ENCODE data around the gene MTHFD1. TPM values are rescaled to one million over a fixed set of nuclear protein-coding genes. Genes with fewer than 3 reads are reported as not detected.

The MTHFD1 gene
- total and polyA plus RNA-seq, 2 of the 4 experiments (the other 2 are of a cell fraction), result 32.2 to 64.9 TPM

DNA sequence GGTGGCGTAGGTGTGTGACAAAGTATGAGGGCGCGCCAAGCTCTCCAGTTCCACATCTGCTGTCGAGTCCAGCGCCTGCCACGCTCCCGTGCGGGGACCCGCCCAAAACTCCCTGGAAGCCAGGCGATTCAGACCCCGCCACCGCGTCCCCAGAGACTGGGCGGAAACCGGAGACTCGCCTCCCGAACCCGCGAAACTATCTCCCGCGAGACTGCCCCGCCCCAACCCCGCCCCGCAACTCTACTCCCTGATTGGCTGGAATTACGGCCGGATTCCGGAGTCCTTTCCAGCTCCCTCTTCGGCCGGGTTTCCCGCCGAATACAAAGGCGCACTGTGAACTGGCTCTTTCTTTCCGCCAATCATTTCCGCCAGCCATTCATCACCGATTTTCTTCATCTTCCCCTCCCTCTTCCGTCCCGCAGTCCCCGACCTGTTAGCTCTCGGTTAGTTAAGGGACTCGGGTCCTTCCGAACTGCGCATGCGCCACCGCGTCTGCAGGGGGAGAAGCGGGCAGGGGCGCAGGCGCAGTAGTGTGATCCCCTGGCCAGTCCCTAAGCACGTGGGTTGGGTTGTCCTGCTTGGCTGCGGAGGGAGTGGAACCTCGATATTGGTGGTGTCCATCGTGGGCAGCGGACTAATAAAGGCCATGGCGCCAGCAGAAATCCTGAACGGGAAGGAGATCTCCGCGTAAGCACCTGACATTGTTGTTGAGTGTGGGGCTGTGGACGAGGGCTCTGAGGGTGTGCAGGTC is at the start of gene MTHFD1 (continued):
- TF ChIP-seq, protein P1, sequence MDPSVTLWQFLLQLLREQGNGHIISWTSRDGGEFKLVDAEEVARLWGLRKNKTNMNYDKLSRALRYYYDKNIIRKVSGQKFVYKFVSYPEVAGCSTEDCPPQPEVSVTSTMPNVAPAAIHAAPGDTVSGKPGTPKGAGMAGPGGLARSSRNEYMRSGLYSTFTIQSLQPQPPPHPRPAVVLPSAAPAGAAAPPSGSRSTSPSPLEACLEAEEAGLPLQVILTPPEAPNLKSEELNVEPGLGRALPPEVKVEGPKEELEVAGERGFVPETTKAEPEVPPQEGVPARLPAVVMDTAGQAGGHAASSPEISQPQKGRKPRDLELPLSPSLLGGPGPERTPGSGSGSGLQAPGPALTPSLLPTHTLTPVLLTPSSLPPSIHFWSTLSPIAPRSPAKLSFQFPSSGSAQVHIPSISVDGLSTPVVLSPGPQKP (IDR thresholded peaks at IDR 0.05; ENCODE audit: borderline replicate concordance, low read depth, low read length), result no peak
- no peak for TF ChIP-seq RFX5 (IDR thresholded peaks at IDR 0.05; ENCODE audit: low read depth, low read length)
- peak; percentile 98 for TF ChIP-seq MXI1 (IDR thresholded peaks at IDR 0.05; ENCODE audit: borderline replicate concordance, low read depth, low read length)

Measured in IMR-90 (cell line).